Liver (tissue), 3 donors: ENCODE measurements around the gene ENTHD1.
"Not testable (repeated sequence)": the region's sequence is repeated elsewhere in the genome, so short reads cannot be mapped to it uniquely, and the experiment has no call there.

Source experiments
- GABPA ChIP-seq, 2 donors: IDR thresholded peaks in 1 of 2; conservative IDR thresholded peaks in 1 of 2; 2 replicates each; pipeline ENCODE4 v1.6.1; 2016; ENCODE audit warnings: antibody characterized with exemption in 2 of 2, mild to moderate bottlenecking in 1 of 2, moderate library complexity in 1 of 2
- HNF4A ChIP-seq, 2 donors: conservative IDR thresholded peaks; 2 replicates each; pipeline ENCODE4 v1.6.1; 2016; ENCODE audit warnings: antibody characterized with exemption in 2 of 2, mild to moderate bottlenecking in 2 of 2
- NR2F2 ChIP-seq: IDR thresholded peaks from 2 replicates; pipeline ENCODE4 v1.6.1; 2016; ENCODE audit warnings: antibody characterized with exemption
- RAD21 ChIP-seq, 2 donors: IDR thresholded peaks; 2 replicates each; pipeline ENCODE4 v1.6.1; 2016; ENCODE audit warnings: antibody characterized with exemption in 2 of 2, mild to moderate bottlenecking in 2 of 2
- TAF1 ChIP-seq: conservative IDR thresholded peaks from 2 replicates; pipeline ENCODE4 v1.6.1; 2016; ENCODE audit warnings: antibody characterized with exemption, mild to moderate bottlenecking
- YY1 ChIP-seq: IDR thresholded peaks from 2 replicates; pipeline ENCODE4 v1.6.1; 2016; ENCODE audit warnings: antibody characterized with exemption, mild to moderate bottlenecking
- TF ChIP-seq, protein P1 (sequence below): fragments of 150-350 bp; IDR thresholded peaks from 2 replicates; pipeline ENCODE4 v1.5.1; 2017; ENCODE audit warnings: improper control_type of control experiment, low read depth, low read length; ENCODE audit not compliant: missing input control
- TF ChIP-seq, protein P2 (sequence below): IDR thresholded peaks from 2 replicates; pipeline ENCODE4 v1.6.1; 2016; ENCODE audit warnings: antibody characterized with exemption
- donor health status: healthy.
- donor health status: healthy.

DNA sequence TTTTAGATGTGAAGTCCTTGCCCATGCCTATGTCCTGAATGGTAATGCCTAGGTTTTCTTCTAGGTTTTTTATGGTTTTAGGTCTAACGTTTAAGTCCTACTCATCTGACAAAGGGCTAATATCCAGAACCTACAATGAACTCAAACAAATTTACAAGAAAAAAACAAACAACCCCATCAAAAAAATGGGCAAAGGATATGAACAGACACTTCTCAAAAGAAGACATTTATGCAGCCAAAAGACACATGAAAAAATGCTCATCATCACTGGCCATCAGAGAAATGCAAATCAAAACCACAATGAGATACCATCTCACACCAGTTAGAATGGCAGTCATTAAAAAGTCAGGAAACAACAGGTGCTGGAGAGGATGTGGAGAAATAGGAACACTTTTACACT lies 47.0 kb downstream of the ENTHD1 start:
- TF ChIP-seq, protein P1, sequence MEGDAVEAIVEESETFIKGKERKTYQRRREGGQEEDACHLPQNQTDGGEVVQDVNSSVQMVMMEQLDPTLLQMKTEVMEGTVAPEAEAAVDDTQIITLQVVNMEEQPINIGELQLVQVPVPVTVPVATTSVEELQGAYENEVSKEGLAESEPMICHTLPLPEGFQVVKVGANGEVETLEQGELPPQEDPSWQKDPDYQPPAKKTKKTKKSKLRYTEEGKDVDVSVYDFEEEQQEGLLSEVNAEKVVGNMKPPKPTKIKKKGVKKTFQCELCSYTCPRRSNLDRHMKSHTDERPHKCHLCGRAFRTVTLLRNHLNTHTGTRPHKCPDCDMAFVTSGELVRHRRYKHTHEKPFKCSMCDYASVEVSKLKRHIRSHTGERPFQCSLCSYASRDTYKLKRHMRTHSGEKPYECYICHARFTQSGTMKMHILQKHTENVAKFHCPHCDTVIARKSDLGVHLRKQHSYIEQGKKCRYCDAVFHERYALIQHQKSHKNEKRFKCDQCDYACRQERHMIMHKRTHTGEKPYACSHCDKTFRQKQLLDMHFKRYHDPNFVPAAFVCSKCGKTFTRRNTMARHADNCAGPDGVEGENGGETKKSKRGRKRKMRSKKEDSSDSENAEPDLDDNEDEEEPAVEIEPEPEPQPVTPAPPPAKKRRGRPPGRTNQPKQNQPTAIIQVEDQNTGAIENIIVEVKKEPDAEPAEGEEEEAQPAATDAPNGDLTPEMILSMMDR = not testable (repeated sequence)
- not testable (repeated sequence) for TF ChIP-seq GABPA (IDR thresholded peaks at IDR 0.05 in 1 of 2, conservative IDR thresholded peaks at IDR 0.05 in 1 of 2); TAF1; RAD21 (IDR thresholded peaks at IDR 0.05); HNF4A (conservative IDR thresholded peaks at IDR 0.05); NR2F2; YY1
- TF ChIP-seq, protein P2, sequence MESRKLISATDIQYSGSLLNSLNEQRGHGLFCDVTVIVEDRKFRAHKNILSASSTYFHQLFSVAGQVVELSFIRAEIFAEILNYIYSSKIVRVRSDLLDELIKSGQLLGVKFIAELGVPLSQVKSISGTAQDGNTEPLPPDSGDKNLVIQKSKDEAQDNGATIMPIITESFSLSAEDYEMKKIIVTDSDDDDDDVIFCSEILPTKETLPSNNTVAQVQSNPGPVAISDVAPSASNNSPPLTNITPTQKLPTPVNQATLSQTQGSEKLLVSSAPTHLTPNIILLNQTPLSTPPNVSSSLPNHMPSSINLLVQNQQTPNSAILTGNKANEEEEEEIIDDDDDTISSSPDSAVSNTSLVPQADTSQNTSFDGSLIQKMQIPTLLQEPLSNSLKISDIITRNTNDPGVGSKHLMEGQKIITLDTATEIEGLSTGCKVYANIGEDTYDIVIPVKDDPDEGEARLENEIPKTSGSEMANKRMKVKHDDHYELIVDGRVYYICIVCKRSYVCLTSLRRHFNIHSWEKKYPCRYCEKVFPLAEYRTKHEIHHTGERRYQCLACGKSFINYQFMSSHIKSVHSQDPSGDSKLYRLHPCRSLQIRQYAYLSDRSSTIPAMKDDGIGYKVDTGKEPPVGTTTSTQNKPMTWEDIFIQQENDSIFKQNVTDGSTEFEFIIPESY = not testable (repeated sequence)
